ENCODE measurements around the gene EXOSC10. TPM values are rescaled to one million over a fixed set of nuclear protein-coding genes. Genes with fewer than 3 reads are reported as not detected.

The EXOSC10 gene
- total RNA-seq: 53.6 and 67.8 TPM in 2 replicates

GRCh38 chr1:11099310-11100148 lies at the start of gene EXOSC10:
Gene EXOSC10, minus strand, starts transcription at chr1:11099869. Its CDS starts 38 bp downstream, at chr1:11099831.
- DNase-seq: peak; percentile 94

- DNase-seq: peak; percentile 77
Observed at GRCh38 chr1:11147197-11147770, 47.6 kb upstream of the EXOSC10 start.

- DNase-seq: no peak
Observed at GRCh38 chr1:11145741-11146140, 46.1 kb upstream of the EXOSC10 start.

- DNase-seq: no peak
Observed at GRCh38 chr1:11144570-11145256, 45.0 kb upstream of the EXOSC10 start.

GRCh38 chr1:11143907-11144306 lies 44.2 kb upstream of the EXOSC10 start:
- DNase-seq: peak; percentile 50

- DNase-seq: peak; percentile 41
Observed at GRCh38 chr1:11143401-11143800, 43.7 kb upstream of the EXOSC10 start.

GRCh38 chr1:11142618-11143391 lies 43.1 kb upstream of the EXOSC10 start:
- DNase-seq: no peak

- peak; percentile 69 for DNase-seq
Observed at GRCh38 chr1:11138952-11139351, 39.3 kb upstream of the EXOSC10 start.

GRCh38 chr1:11138029-11138428 lies 38.4 kb upstream of the EXOSC10 start:
- no peak for DNase-seq

GRCh38 chr1:11134898-11135266 lies 35.2 kb upstream of the EXOSC10 start:
- no peak for DNase-seq

GRCh38 chr1:11134251-11134897 lies 34.7 kb upstream of the EXOSC10 start:
- DNase-seq: peak; percentile 70

GRCh38 chr1:11132563-11133293 lies 33.1 kb upstream of the EXOSC10 start:
- no peak for DNase-seq

- DNase-seq: no peak
Observed at GRCh38 chr1:11131816-11132215, 32.1 kb upstream of the EXOSC10 start.

- DNase-seq: no peak
Observed at GRCh38 chr1:11130406-11130805, 30.7 kb upstream of the EXOSC10 start.

- DNase-seq: no peak
Observed at GRCh38 chr1:11129649-11130390, 30.2 kb upstream of the EXOSC10 start.

GRCh38 chr1:11126569-11126968 lies 26.9 kb upstream of the EXOSC10 start:
- no peak for DNase-seq

GRCh38 chr1:11125931-11126330 lies 26.3 kb upstream of the EXOSC10 start:
- no peak for DNase-seq

GRCh38 chr1:11124965-11125364 lies 25.3 kb upstream of the EXOSC10 start:
- no peak for DNase-seq

GRCh38 chr1:11116318-11116717 lies 16.6 kb upstream of the EXOSC10 start:
- DNase-seq: no peak

- DNase-seq: no peak
Observed at GRCh38 chr1:11114966-11115365, 15.3 kb upstream of the EXOSC10 start.
